Esophagus muscularis mucosa (tissue), 3 donors: ENCODE results near the gene CNST.

Experiments
- CTCF ChIP-seq, 3 experiments: fragments of 200-600 bp in 2 of 3; fragments of 450-650 bp in 1 of 3; sonication (generic) in 2 of 3; IDR thresholded peaks; one replicate each; pipeline ENCODE4 v1.5.1; 2017 to 2019; ENCODE audit warnings: antibody characterized with exemption in 3 of 3, mild to moderate bottlenecking in 2 of 3, moderate library complexity in 1 of 3
- POLR2A ChIP-seq: fragments of 450-650 bp; IDR thresholded peaks from one replicate; pipeline ENCODE4 v1.6.1; 2017; ENCODE audit warnings: antibody characterized with exemption, moderate library complexity, mild to moderate bottlenecking, low read depth

- TF ChIP-seq POLR2A (no peak), CTCF (IDR thresholded peaks at IDR 0.05) (no peak)
These were observed 14.1 kb upstream of the CNST start for GRCh38 chr1:246552110-246552509.
